Activated naive CD4-positive, alpha-beta T cell treated with anti-CD3 and anti-CD28 coated beads, Interleukin-2, amount 10 ng/mL, durations not matched to agents 7 days and 5 days (primary cell): ENCODE results near the gene GALNT12.

Source experiments
- CTCF ChIA-PET: fragments of 350-600 bp; sonication (Branson Sonifier 250); formaldehyde crosslinking; loops from one replicate; lab custom pipeline; 2021; ENCODE audit warnings: antibody characterized with exemption; lab: Charles Lee
- DNase-seq: peaks from one replicate; pipeline ENCODE4 v3.0.0-alpha.2; 2020
- H3K27ac Mint-ChIP-seq: one replicate; pipeline ENCODE4 v1.8.0; 2021; ENCODE audit warnings: mild to moderate bottlenecking, moderate library complexity, mixed read lengths
- H3K27me3 Mint-ChIP-seq: one replicate; pipeline ENCODE4 v1.8.0; 2021; ENCODE audit warnings: mild to moderate bottlenecking, mixed read lengths
- H3K36me3 Mint-ChIP-seq: one replicate; pipeline ENCODE4 v1.8.0; 2021; ENCODE audit warnings: mixed read lengths
- H3K4me1 Mint-ChIP-seq: one replicate; pipeline ENCODE4 v1.8.0; 2021; ENCODE audit warnings: mixed read lengths
- H3K4me3 Mint-ChIP-seq: one replicate; pipeline ENCODE4 v1.8.0; 2021; ENCODE audit warnings: mild to moderate bottlenecking, moderate library complexity, mixed read lengths
- H3K9me3 Mint-ChIP-seq: one replicate; pipeline ENCODE4 v1.8.0; 2021; ENCODE audit warnings: mixed read lengths

GALNT12 gene

GRCh38 chr9:98838868-98839565 lies 31.5 kb downstream of the GALNT12 start:
- Mint-ChIP-seq H3K4me3 (no peak overlapping the region), H3K4me1 (no peaks in the 10 kb centered on the region), H3K9me3 (no peaks in the 10 kb centered on the region), H3K27me3 (no peaks in the 10 kb centered on the region), H3K36me3 (no peaks in the 10 kb centered on the region), H3K27ac (no peak overlapping the region)
- DNase-seq: no peak
- CTCF ChIA-PET: interaction anchor here (0.6 to 1.3 kb wide), 2 partner anchors 9 to 221 kb away, joined by 3 read pairs; no protein-coding TSS in a partner anchor

- Mint-ChIP-seq H3K4me3 (no peak overlapping the region), H3K9me3 (no peaks in the 10 kb centered on the region), H3K36me3 (no peaks in the 10 kb centered on the region), H3K27ac (no peak overlapping the region), H3K27me3 (no peaks in the 10 kb centered on the region), H3K4me1 (no peaks in the 10 kb centered on the region)
- CTCF ChIA-PET: interaction anchor here (0.6 to 0.7 kb wide), 2 partner anchors 9 to 220 kb away, joined by 3 read pairs; no protein-coding TSS in a partner anchor
- no peak for DNase-seq
These were observed 32.3 kb downstream of the GALNT12 start for GRCh38 chr9:98839724-98840123.

GRCh38 chr9:98842510-98842909 lies 35.0 kb downstream of the GALNT12 start:
- H3K36me3 Mint-ChIP-seq: no peaks in the 10 kb centered on the region
- no peak overlapping the region for H3K27ac Mint-ChIP-seq
- H3K4me3 Mint-ChIP-seq: no peak overlapping the region
- H3K4me1 Mint-ChIP-seq: no peaks in the 10 kb centered on the region
- CTCF ChIA-PET: interaction anchor here (0.6 to 2.0 kb wide), 3 partner anchors 15 to 156 kb away, joined by 3 to 5 read pairs (median 4); no protein-coding TSS in a partner anchor
- DNase-seq: no peak
- no peaks in the 10 kb centered on the region for H3K9me3 Mint-ChIP-seq
- no peaks in the 10 kb centered on the region for H3K27me3 Mint-ChIP-seq

- CTCF ChIA-PET: interaction anchor here (1.0 to 7.5 kb wide), 3 partner anchors 129 to 295 kb away, joined by 3 to 96 read pairs (median 3); no protein-coding TSS in a partner anchor
- Mint-ChIP-seq H3K9me3 (no peaks in the 10 kb centered on the region), H3K36me3 (no peaks in the 10 kb centered on the region), H3K27ac (no peak overlapping the region), H3K27me3 (no peaks in the 10 kb centered on the region), H3K4me1 (peaks cover 1% of the 10 kb centered on the region), H3K4me3 (no peak overlapping the region)
- DNase-seq: no peak
These were observed 38.6 kb downstream of the GALNT12 start for GRCh38 chr9:98846081-98846480.

- Mint-ChIP-seq H3K4me1 (peaks cover 9% of the 10 kb centered on the region), H3K9me3 (no peaks in the 10 kb centered on the region)
These were observed 39.4 kb downstream of the GALNT12 start for GRCh38 chr9:98846879-98847278.

GRCh38 chr9:98848450-98849149 lies 41.1 kb downstream of the GALNT12 start:
- Mint-ChIP-seq H3K4me3 (no peak overlapping the region), H3K27ac (no peak overlapping the region), H3K4me1 (peaks cover 11% of the 10 kb centered on the region), H3K36me3 (no peaks in the 10 kb centered on the region), H3K27me3 (peaks cover 3% of the 10 kb centered on the region), H3K9me3 (no peaks in the 10 kb centered on the region)
- DNase-seq: peak; percentile 84
- CTCF ChIA-PET: interaction anchor here (0.6 to 7.5 kb wide), 26 partner anchors 8 to 536 kb away, joined by 3 to 96 read pairs (median 4); no protein-coding TSS in a partner anchor

More at GRCh38 chr9:98846879-98847278, 39.4 kb downstream of the GALNT12 start:
- DNase-seq: no peak
- no peak overlapping the region for H3K4me3 Mint-ChIP-seq
- H3K36me3 Mint-ChIP-seq: no peaks in the 10 kb centered on the region
- no peak overlapping the region for H3K27ac Mint-ChIP-seq
- no peaks in the 10 kb centered on the region for H3K27me3 Mint-ChIP-seq
- CTCF ChIA-PET: interaction anchor here (1.0 to 7.5 kb wide), 9 partner anchors 9 to 294 kb away, joined by 3 to 96 read pairs (median 3); no protein-coding TSS in a partner anchor

GRCh38 chr9:98849563-98849962 lies 42.1 kb downstream of the GALNT12 start:
- H3K4me3 Mint-ChIP-seq: no peak overlapping the region
- H3K27me3 Mint-ChIP-seq: peaks cover 8% of the 10 kb centered on the region
- DNase-seq: no peak
- CTCF ChIA-PET: interaction anchor here (0.7 to 7.5 kb wide), 8 partner anchors 10 to 382 kb away, joined by 3 to 96 read pairs (median 8); no protein-coding TSS in a partner anchor
- no peak overlapping the region for H3K27ac Mint-ChIP-seq
- no peaks in the 10 kb centered on the region for H3K9me3 Mint-ChIP-seq
- no peaks in the 10 kb centered on the region for H3K36me3 Mint-ChIP-seq
- peaks cover 11% of the 10 kb centered on the region for H3K4me1 Mint-ChIP-seq

- Mint-ChIP-seq H3K27ac (no peak overlapping the region), H3K36me3 (no peaks in the 10 kb centered on the region), H3K4me3 (no peak overlapping the region), H3K4me1 (peaks cover 11% of the 10 kb centered on the region), H3K27me3 (peaks cover 19% of the 10 kb centered on the region), H3K9me3 (no peaks in the 10 kb centered on the region)
- DNase-seq: no peak
- CTCF ChIA-PET: interaction anchor here (0.7 to 7.5 kb wide), 2 partner anchors 14 to 147 kb away, joined by 3 to 96 read pairs; no protein-coding TSS in a partner anchor
These were observed 43.6 kb downstream of the GALNT12 start for GRCh38 chr9:98850851-98851729.

- no peak overlapping the region for H3K27ac Mint-ChIP-seq
- CTCF ChIA-PET: interaction anchor here (0.9 to 7.5 kb wide), 2 partner anchors 9 to 147 kb away, joined by 4 to 96 read pairs; no protein-coding TSS in a partner anchor
- H3K27me3 Mint-ChIP-seq: peaks cover 25% of the 10 kb centered on the region
- no peaks in the 10 kb centered on the region for H3K36me3 Mint-ChIP-seq
- no peaks in the 10 kb centered on the region for H3K9me3 Mint-ChIP-seq
- DNase-seq: peak; percentile 62
- no peak overlapping the region for H3K4me3 Mint-ChIP-seq
- peaks cover 11% of the 10 kb centered on the region for H3K4me1 Mint-ChIP-seq
These were observed 44.4 kb downstream of the GALNT12 start for GRCh38 chr9:98851730-98852459.

GRCh38 chr9:98852460-98852734 lies 44.9 kb downstream of the GALNT12 start:
- Mint-ChIP-seq H3K9me3 (no peaks in the 10 kb centered on the region), H3K4me1 (peaks cover 11% of the 10 kb centered on the region), H3K4me3 (no peak overlapping the region), H3K27me3 (peaks cover 30% of the 10 kb centered on the region), H3K36me3 (no peaks in the 10 kb centered on the region), H3K27ac (no peak overlapping the region)
- CTCF ChIA-PET: interaction anchor here (0.9 to 7.5 kb wide), 2 partner anchors 9 to 146 kb away, joined by 4 to 96 read pairs; no protein-coding TSS in a partner anchor
- no peak for DNase-seq

GRCh38 chr9:98852961-98853360 lies 45.5 kb downstream of the GALNT12 start:
- Mint-ChIP-seq H3K9me3 (no peaks in the 10 kb centered on the region), H3K4me3 (no peak overlapping the region), H3K27me3 (peaks cover 32% of the 10 kb centered on the region), H3K27ac (no peak overlapping the region), H3K4me1 (peaks cover 11% of the 10 kb centered on the region), H3K36me3 (no peaks in the 10 kb centered on the region)
- CTCF ChIA-PET: interaction anchor here (7.5 kb wide), 1 partner anchor 146 kb away, joined by 96 read pairs; no protein-coding TSS in a partner anchor
- no peak for DNase-seq

GRCh38 chr9:98854266-98854665 lies 46.8 kb downstream of the GALNT12 start:
- H3K27ac Mint-ChIP-seq: no peak overlapping the region
- no peaks in the 10 kb centered on the region for H3K36me3 Mint-ChIP-seq
- H3K9me3 Mint-ChIP-seq: no peaks in the 10 kb centered on the region
- DNase-seq: no peak
- peaks cover 11% of the 10 kb centered on the region for H3K4me1 Mint-ChIP-seq
- H3K4me3 Mint-ChIP-seq: no peak overlapping the region
- CTCF ChIA-PET: no interaction called here
- H3K27me3 Mint-ChIP-seq: peaks cover 39% of the 10 kb centered on the region

GRCh38 chr9:98855592-98855991 lies 48.1 kb downstream of the GALNT12 start:
- H3K27me3 Mint-ChIP-seq: peaks cover 51% of the 10 kb centered on the region
- no peaks in the 10 kb centered on the region for H3K9me3 Mint-ChIP-seq
- no peaks in the 10 kb centered on the region for H3K36me3 Mint-ChIP-seq
- H3K27ac Mint-ChIP-seq: no peak overlapping the region
- no peak overlapping the region for H3K4me3 Mint-ChIP-seq
- peaks cover 11% of the 10 kb centered on the region for H3K4me1 Mint-ChIP-seq
- CTCF ChIA-PET: no interaction called here
- no peak for DNase-seq
